HCT116 (cell line): ENCODE data around the gene LYSMD1. TPM values are rescaled to one million over a fixed set of nuclear protein-coding genes. Genes with fewer than 3 reads are reported as not detected.
A peak's percentile ranks its signal among the peaks of the same experiment; 100 is the strongest.

ENCODE experiments used
- ATAC-seq: fragments of 200-7000 bp; cut with Tn5 transposase; 2 replicates; pipeline ENCODE4 v1.9.1; 2020; ENCODE audit warnings: mild to moderate bottlenecking, moderate library complexity
- BruUV-seq: library from RNA; stranded (reverse); fragments of 400-500 nt; replicated peaks from 2 replicates; lab custom pipeline; 2021; lab: Mats Ljungman, UMichigan
- CTCF ChIA-PET: fragments of 300-600 bp; sonication (Branson Sonifier 250); formaldehyde crosslinking; loops from one replicate; lab custom pipeline; 2021; ENCODE audit warnings: antibody characterized with exemption; lab: Charles Lee
- POLR2A ChIA-PET: fragments of 300-600, 350-600 bp; sonication (Branson Sonifier 250); formaldehyde crosslinking; loops from one replicate; lab custom pipeline; 2021; ENCODE audit warnings: antibody characterized with exemption; lab: Charles Lee
- RAD21 ChIA-PET, 2 experiments: fragments of 300-600 bp; sonication (Branson Sonifier 250); formaldehyde crosslinking; loops; one replicate each; lab custom pipeline; 2023; ENCODE audit warnings: low total read pairs in 2 of 2; ENCODE audit not compliant: uncharacterized antibody in 2 of 2, unreplicated experiment in 2 of 2, low non-redundant PET in 1 of 2; lab: Charles Lee
- DNase-seq: peaks from one replicate; pipeline ENCODE4 v3.0.0-alpha.2; 2010; ENCODE audit warnings: low read depth, low spot score
- H2AFZ ChIP-seq: fragments of 200-600 bp; shearing (Covaris generic), sonication (generic); 2 replicates; pipeline ENCODE4 v1.6.1; 2017; ENCODE audit warnings: low read depth, mixed run types, mixed read lengths, antibody characterized with exemption, low read length; ENCODE audit not compliant: poor library complexity, severe bottlenecking
- H3K27ac ChIP-seq: 2 replicates; pipeline ENCODE4 v1.5.1; 2012; ENCODE audit warnings: low read depth, low read length
- H3K27me3 ChIP-seq: fragments of 200-600 bp; sonication (generic); 2 replicates; pipeline ENCODE4 v1.6.1; 2016; ENCODE audit warnings: mixed run types, low read length, mixed read lengths; ENCODE audit not compliant: insufficient read depth
- H3K36me3 ChIP-seq, 2 experiments: fragments of 200-500 bp in 1 of 2; fragments of 200-600 bp in 1 of 2; sonication (Bioruptor generic) in 1 of 2; sonication (generic) in 1 of 2; 2 replicates each; pipeline versions ENCODE4 v1.5.1 to v1.6.1; 2014 to 2016; ENCODE audit warnings: low read length in 2 of 2, inconsistent platforms in 1 of 2, mixed read lengths in 1 of 2, mixed run types in 1 of 2; ENCODE audit not compliant: insufficient read depth in 2 of 2, control insufficient read depth in 1 of 2
- H3K4me1 ChIP-seq, 2 experiments: fragments of 200-600 bp in 1 of 2; sonication (generic) in 1 of 2; 2 replicates each; pipeline versions ENCODE4 v1.5.1 to v1.6.1; 2012 to 2017; ENCODE audit warnings: low read length in 2 of 2, inconsistent platforms in 1 of 2, mild to moderate bottlenecking in 1 of 2, mixed read lengths in 1 of 2, mixed run types in 1 of 2, moderate library complexity in 1 of 2; ENCODE audit not compliant: insufficient read depth in 2 of 2, control insufficient read depth in 1 of 2
- H3K4me2 ChIP-seq: fragments of 200-600 bp; sonication (generic); 2 replicates; pipeline ENCODE4 v1.6.1; 2017; ENCODE audit warnings: mixed run types, low read length, mixed read lengths
- H3K4me3 ChIP-seq, 2 experiments: fragments of 200-600 bp in 1 of 2; sonication (generic) in 1 of 2; replicated peaks in 1 of 2; 2 replicates each; pipeline ENCODE4 v1.5.1; 2011 to 2016; ENCODE audit warnings: low read length in 2 of 2, control low read depth in 1 of 2, low read depth in 1 of 2, mild to moderate bottlenecking in 1 of 2, mixed read lengths in 1 of 2, mixed run types in 1 of 2
- H3K79me2 ChIP-seq: fragments of 200-600 bp; sonication (generic); 2 replicates; pipeline ENCODE4 v1.6.1; 2017; ENCODE audit warnings: mild to moderate bottlenecking, mixed run types, low read length, moderate library complexity, mixed read lengths; ENCODE audit not compliant: insufficient read depth
- H3K9ac ChIP-seq: fragments of 200-600 bp; sonication (generic); 2 replicates; pipeline ENCODE4 v1.6.1; 2016; ENCODE audit warnings: low read length, mixed read lengths
- H3K9me2 ChIP-seq: fragments of 200-600 bp; sonication (generic), shearing (Covaris generic); 2 replicates; pipeline ENCODE4 v1.6.1; 2017; ENCODE audit warnings: mixed run types, mild to moderate bottlenecking, moderate library complexity; ENCODE audit not compliant: insufficient read depth
- H3K9me3 ChIP-seq, 2 experiments: fragments of 200-500 bp in 1 of 2; fragments of 200-600 bp in 1 of 2; sonication (Bioruptor generic) in 1 of 2; sonication (generic) in 1 of 2; 2 replicates each; pipeline ENCODE4 v1.6.1; 2014 to 2017; ENCODE audit warnings: low read length in 2 of 2, mixed read lengths in 2 of 2, inconsistent platforms in 1 of 2, low read depth in 1 of 2, mild to moderate bottlenecking in 1 of 2, mixed run types in 1 of 2, moderate library complexity in 1 of 2; ENCODE audit not compliant: control insufficient read depth in 1 of 2, insufficient read depth in 1 of 2
- H4K20me1 ChIP-seq: fragments of 200-600 bp; sonication (generic), shearing (Covaris generic); 2 replicates; pipeline ENCODE4 v1.6.1; 2017; ENCODE audit warnings: mixed run types, mild to moderate bottlenecking, moderate library complexity; ENCODE audit not compliant: insufficient read depth
- CBX3 ChIP-seq: IDR thresholded peaks from 2 replicates; pipeline ENCODE4 v1.6.1; 2012; ENCODE audit warnings: low read depth
- ELF1 ChIP-seq: IDR thresholded peaks from 2 replicates; pipeline ENCODE4 v1.6.1; 2012; ENCODE audit warnings: low read depth, borderline replicate concordance
- EZH2 ChIP-seq: fragments of 200-600 bp; sonication (generic); IDR thresholded peaks from 2 replicates; pipeline ENCODE4 v1.6.1; 2017; ENCODE audit warnings: antibody characterized with exemption, mixed run types
- EZH2phosphoT487 ChIP-seq: fragments of 200-600 bp; IDR thresholded peaks from 2 replicates; pipeline ENCODE4 v1.6.1; 2018; ENCODE audit warnings: antibody characterized with exemption, borderline replicate concordance
- FOSL1 ChIP-seq: IDR thresholded peaks from 2 replicates; pipeline ENCODE4 v1.6.1; 2012; ENCODE audit warnings: low read depth
- JUND ChIP-seq: IDR thresholded peaks from 2 replicates; pipeline ENCODE4 v1.6.1; 2012
- POLR2A ChIP-seq: IDR thresholded peaks from 2 replicates; pipeline ENCODE4 v1.7.0; 2011; ENCODE audit warnings: borderline replicate concordance; ENCODE audit not compliant: insufficient read depth, insufficient read length; ENCODE audit errors: extremely low read depth
- POLR2AphosphoS5 ChIP-seq: IDR thresholded peaks from 2 replicates; pipeline ENCODE4 v1.6.1; 2011; ENCODE audit warnings: mild to moderate bottlenecking, low read depth, low read length, moderate library complexity
- RAD21 ChIP-seq: IDR thresholded peaks from 2 replicates; pipeline ENCODE4 v1.6.1; 2012; ENCODE audit warnings: low read depth, mild to moderate bottlenecking
- SRF ChIP-seq: IDR thresholded peaks from 2 replicates; pipeline ENCODE4 v1.6.1; 2012; ENCODE audit warnings: low read depth
- TCF7L2 ChIP-seq: IDR thresholded peaks from 2 replicates; pipeline ENCODE4 v1.7.0; 2011; ENCODE audit warnings: borderline replicate concordance, inconsistent platforms; ENCODE audit not compliant: insufficient read depth, insufficient read length; ENCODE audit errors: extremely low read depth
- YY1 ChIP-seq: IDR thresholded peaks from 2 replicates; pipeline ENCODE4 v1.6.1; 2011; ENCODE audit warnings: low read length, low read depth, moderate library complexity, mild to moderate bottlenecking; ENCODE audit not compliant: insufficient replicate concordance; ENCODE audit errors: extremely low read depth
- ZFX ChIP-seq: fragments of 450-650 bp; IDR thresholded peaks from 2 replicates; pipeline ENCODE4 v1.6.1; 2017
- ZNF274 ChIP-seq: fragments of 200-500 bp; sonication (Bioruptor generic); IDR thresholded peaks from 2 replicates; pipeline ENCODE4 v1.6.1; 2014; ENCODE audit warnings: mild to moderate bottlenecking, low read depth, low read length, inconsistent platforms
- intact Hi-C: fragments of 100-400 bp; cut with micrococcal nuclease; formaldehyde crosslinking; loops from 2 replicates; pipeline ENCODE4 v1.10.0; 2022
- total RNA-seq: library from RNA; stranded (reverse); gene quantifications from one replicate; pipeline ENCODE4 v1.2.1, GENCODE V29; 2021; ENCODE audit not compliant: unreplicated experiment
- TF ChIP-seq, protein P1 (sequence below), 3 experiments: fragments of 200-600 bp in 1 of 3; sonication (generic) in 1 of 3; IDR thresholded peaks in 2 of 3; conservative IDR thresholded peaks in 1 of 3; 2 replicates each; pipeline ENCODE4 v1.5.1; 2012 to 2017; ENCODE audit warnings: low read depth in 2 of 3, low read length in 2 of 3, antibody characterized with exemption in 1 of 3, borderline replicate concordance in 1 of 3, control low read depth in 1 of 3, mild to moderate bottlenecking in 1 of 3, mixed read lengths in 1 of 3, mixed run types in 1 of 3, moderate library complexity in 1 of 3; ENCODE audit not compliant: insufficient read depth in 1 of 3
- TF ChIP-seq, protein P2 (sequence below): IDR thresholded peaks from 2 replicates; pipeline ENCODE4 v1.6.1; 2012

LYSMD1 gene
- total RNA-seq, 1 experiment from 2014 or later, result 5.0 TPM

DNA sequence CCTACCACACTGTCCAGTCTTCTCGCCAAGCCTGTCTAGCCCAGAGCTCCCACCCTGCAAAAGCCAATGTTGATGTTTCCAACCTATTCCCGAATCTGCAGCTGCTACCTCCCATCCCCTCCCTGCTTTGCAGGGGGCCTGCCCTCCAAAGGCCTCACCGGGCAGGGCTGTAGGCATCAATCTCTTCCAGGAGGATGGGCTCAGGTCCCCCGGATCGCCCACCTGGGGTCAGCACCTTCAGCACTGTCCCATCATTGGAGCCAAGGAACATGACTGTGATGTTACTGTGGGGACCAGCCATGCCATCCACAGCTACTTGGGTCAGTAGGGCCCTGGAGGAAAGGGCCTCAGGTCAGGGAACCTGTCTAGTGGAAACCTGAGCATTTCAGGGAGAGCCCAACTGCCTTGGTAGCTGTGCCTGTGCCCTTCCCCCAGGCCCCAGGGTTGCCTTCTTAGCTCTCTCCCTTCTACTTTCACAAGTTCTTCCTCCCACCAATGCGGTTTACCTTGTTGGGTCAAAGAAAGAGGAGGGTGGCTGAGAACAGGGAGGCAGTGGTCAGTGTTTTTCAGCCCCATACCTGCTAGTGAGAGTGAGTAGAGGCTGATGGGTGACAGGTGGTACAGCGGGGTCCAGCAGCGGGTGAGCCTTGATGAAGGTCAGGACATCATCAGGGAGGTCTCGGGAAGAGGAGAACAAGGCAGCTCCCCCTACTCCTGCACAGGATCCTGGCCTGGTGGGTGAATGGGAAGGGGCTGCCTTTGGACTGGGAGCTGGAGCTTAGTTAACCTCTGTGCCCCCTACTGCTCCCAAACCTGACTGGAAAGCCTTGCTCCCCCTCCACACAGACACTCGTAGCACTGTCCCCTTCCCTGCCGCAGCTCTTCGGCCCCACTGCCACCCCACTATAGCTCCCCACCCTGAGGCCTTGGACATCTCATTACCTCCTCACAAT is 30.0 kb downstream of the LYSMD1 start:
- Histone ChIP-seq H2AFZ (no peak overlapping the region), H3K9me2 (no peaks in the 10 kb centered on the region), H3K4me1 (no peaks in the 10 kb centered on the region), H3K27ac (no peak overlapping the region), H3K79me2 (no peaks in the 10 kb centered on the region), H3K36me3 (no peaks in the 10 kb centered on the region), H3K27me3 (no peaks in the 10 kb centered on the region), H3K4me2 (no peak overlapping the region), H3K9me3 (no peaks in the 10 kb centered on the region), H4K20me1 (no peaks in the 10 kb centered on the region), H3K4me3 (no peak overlapping the region), H3K9ac (no peak overlapping the region)
- CTCF ChIA-PET, result no interaction called here
- DNase-seq, result no peak
- RAD21 ChIA-PET, result no interaction called here
- POLR2A ChIA-PET, result no interaction called here
- peak; percentile 60 for ATAC-seq
- TF ChIP-seq, protein P1, sequence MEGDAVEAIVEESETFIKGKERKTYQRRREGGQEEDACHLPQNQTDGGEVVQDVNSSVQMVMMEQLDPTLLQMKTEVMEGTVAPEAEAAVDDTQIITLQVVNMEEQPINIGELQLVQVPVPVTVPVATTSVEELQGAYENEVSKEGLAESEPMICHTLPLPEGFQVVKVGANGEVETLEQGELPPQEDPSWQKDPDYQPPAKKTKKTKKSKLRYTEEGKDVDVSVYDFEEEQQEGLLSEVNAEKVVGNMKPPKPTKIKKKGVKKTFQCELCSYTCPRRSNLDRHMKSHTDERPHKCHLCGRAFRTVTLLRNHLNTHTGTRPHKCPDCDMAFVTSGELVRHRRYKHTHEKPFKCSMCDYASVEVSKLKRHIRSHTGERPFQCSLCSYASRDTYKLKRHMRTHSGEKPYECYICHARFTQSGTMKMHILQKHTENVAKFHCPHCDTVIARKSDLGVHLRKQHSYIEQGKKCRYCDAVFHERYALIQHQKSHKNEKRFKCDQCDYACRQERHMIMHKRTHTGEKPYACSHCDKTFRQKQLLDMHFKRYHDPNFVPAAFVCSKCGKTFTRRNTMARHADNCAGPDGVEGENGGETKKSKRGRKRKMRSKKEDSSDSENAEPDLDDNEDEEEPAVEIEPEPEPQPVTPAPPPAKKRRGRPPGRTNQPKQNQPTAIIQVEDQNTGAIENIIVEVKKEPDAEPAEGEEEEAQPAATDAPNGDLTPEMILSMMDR (IDR thresholded peaks at IDR 0.05 in 2 of 3, conservative IDR thresholded peaks at IDR 0.05 in 1 of 3; ENCODE audit: borderline replicate concordance in 1 of 3, insufficient read depth in 1 of 3, low read depth in 2 of 3, low read length in 2 of 3), result peak in 2 of 3 experiments; percentile 18 to 29; a peak in 1 of 6 replicates
- no peak for TF ChIP-seq CBX3
- BruUV-seq, result no TSS peak
- intact Hi-C loops, result no loop called here

DNA sequence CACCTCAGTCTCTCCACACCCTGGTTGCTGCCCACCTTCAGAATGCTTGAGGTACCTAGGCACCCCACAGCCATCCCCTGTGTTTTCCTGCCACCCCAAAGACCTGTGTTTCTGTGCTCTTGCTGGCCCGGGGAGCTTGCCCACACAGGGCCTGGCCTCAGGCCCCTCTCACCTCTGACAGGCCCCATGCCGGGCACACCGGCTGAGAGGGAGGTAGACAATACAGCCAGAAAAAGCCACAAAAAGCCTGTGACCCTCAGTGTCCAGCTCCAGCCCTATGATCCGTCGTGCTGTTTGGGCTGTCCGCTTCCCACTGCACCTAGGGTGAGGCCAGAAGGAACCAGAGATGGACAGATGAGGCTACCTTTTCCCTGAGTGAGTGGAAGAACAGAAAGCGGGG is 30.7 kb downstream of the LYSMD1 start:
- Histone ChIP-seq H3K4me2 (no peak overlapping the region), H3K79me2 (no peaks in the 10 kb centered on the region), H4K20me1 (no peaks in the 10 kb centered on the region), H3K36me3 (no peaks in the 10 kb centered on the region), H2AFZ (no peak overlapping the region), H3K27ac (no peak overlapping the region), H3K4me1 (no peaks in the 10 kb centered on the region), H3K9ac (no peak overlapping the region), H3K4me3 (no peak overlapping the region), H3K9me3 (no peaks in the 10 kb centered on the region), H3K9me2 (no peaks in the 10 kb centered on the region), H3K27me3 (no peaks in the 10 kb centered on the region)
- RAD21 ChIA-PET, result no interaction called here
- CTCF ChIA-PET, result no interaction called here
- POLR2A ChIA-PET, result no interaction called here
- intact Hi-C loops, result no loop called here
- no peak for DNase-seq
- BruUV-seq, result no TSS peak
- ATAC-seq, result no peak; the same call in 1 of the 2 replicates
- TF ChIP-seq CBX3 (no peak), RAD21 (no peak), ZFX (no peak), POLR2A (no peak), ZNF274 (no peak), FOSL1 (no peak), EZH2 (no peak), POLR2AphosphoS5 (no peak), ELF1 (no peak), EZH2phosphoT487 (no peak), YY1 (no peak), TCF7L2 (no peak), JUND (no peak), SRF (no peak)
- TF ChIP-seq, protein P2, sequence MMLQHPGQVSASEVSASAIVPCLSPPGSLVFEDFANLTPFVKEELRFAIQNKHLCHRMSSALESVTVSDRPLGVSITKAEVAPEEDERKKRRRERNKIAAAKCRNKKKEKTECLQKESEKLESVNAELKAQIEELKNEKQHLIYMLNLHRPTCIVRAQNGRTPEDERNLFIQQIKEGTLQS, result no peak
